ENCODE results near the gene EPC1. TPM values are rescaled to one million over a fixed set of nuclear protein-coding genes. Genes with fewer than 3 reads are reported as not detected.
A peak's percentile ranks its signal among the peaks of the same experiment; 100 is the strongest.

EPC1 gene
- total and polyA plus RNA-seq, 10 donors, result 16.0 to 69.2 (median 57.4) TPM

- intact Hi-C loops (cut with DNase I; ENCODE audit: low total_unique reads), result no loop called here
- WGBS, 5 donors, result 42 to 50% (median 48%) methylated on average over 6 of the region's 6 CpGs
- H3K9me3 ChIP-seq, result no peaks in the 10 kb centered on the region
- peak overlapping the region in 1 of 8 donors; percentile 23 for H3K4me3 ChIP-seq
- H3K27me3 ChIP-seq (replicated peaks in 1 of 7), result no peaks in the 10 kb centered on the region
- DNase-seq, result no peak
- H3K4me1 ChIP-seq, result peaks cover 65 to 100% (median 97%) of the 10 kb centered on the region in 6 donors
- no peak for TF ChIP-seq POLR2A (IDR thresholded peaks at IDR 0.05)
- peak in 1 of 3 donors; percentile 13 for TF ChIP-seq POLR2AphosphoS5 (IDR thresholded peaks at IDR 0.05)
- no peak for TF ChIP-seq CTCF (IDR thresholded peaks at IDR 0.05 in 8 of 11, conservative IDR thresholded peaks at IDR 0.05 in 3 of 11)
- H3K36me3 ChIP-seq, result peaks cover 0 to 8% (median 0%) of the 10 kb centered on the region in 6 donors
- H3K27ac ChIP-seq, result peak overlapping the region; percentile 23 to 82 (median 60)
These were observed 29.1 kb downstream of the EPC1 start for GRCh38 chr10:32317795-32318357.

GRCh38 chr10:32315424-32315823, 31.5 kb downstream of the EPC1 start:
- TF ChIP-seq POLR2AphosphoS5 (IDR thresholded peaks at IDR 0.05) (no peak), CTCF (IDR thresholded peaks at IDR 0.05 in 8 of 11, conservative IDR thresholded peaks at IDR 0.05 in 3 of 11) (no peak), POLR2A (IDR thresholded peaks at IDR 0.05) (no peak)
- peaks cover 0 to 16% (median 0%) of the 10 kb centered on the region in 6 donors for H3K36me3 ChIP-seq
- H3K4me1 ChIP-seq, result peaks cover 59 to 100% (median 93%) of the 10 kb centered on the region in 6 donors
- intact Hi-C loops (cut with DNase I; ENCODE audit: low total_unique reads), result no loop called here
- 80 to 95% (median 87%) methylated on average over 3 of the region's 3 CpGs for WGBS, 5 donors
- H3K9me3 ChIP-seq, result no peaks in the 10 kb centered on the region
- H3K27ac ChIP-seq, result peak overlapping the region in 2 of 8 donors; percentile 68 to 82
- DNase-seq, result no peak
- H3K4me3 ChIP-seq, result no peak overlapping the region
- H3K27me3 ChIP-seq (replicated peaks in 1 of 7), result no peaks in the 10 kb centered on the region

GRCh38 chr10:32314588-32314987, 32.4 kb downstream of the EPC1 start:
- Histone ChIP-seq H3K36me3 (peaks cover 0 to 19% (median 0%) of the 10 kb centered on the region in 6 donors), H3K9me3 (no peaks in the 10 kb centered on the region), H3K27ac (peak overlapping the region in 3 of 8 donors; percentile 16 to 50 (median 50)), H3K4me3 (no peak overlapping the region), H3K27me3 (replicated peaks in 1 of 7) (no peaks in the 10 kb centered on the region), H3K4me1 (peaks cover 54 to 100% (median 91%) of the 10 kb centered on the region in 6 donors)
- DNase-seq, result no peak
- WGBS, 5 donors, result 76 to 83% (median 80%) methylated on average over 2 of the region's 2 CpGs
- no peak for TF ChIP-seq POLR2A (IDR thresholded peaks at IDR 0.05)
- intact Hi-C loops (cut with DNase I; ENCODE audit: low total_unique reads), result no loop called here

GRCh38 chr10:32308027-32308603, 38.8 kb downstream of the EPC1 start:
- H3K36me3 ChIP-seq, result peaks cover 0 to 44% (median 18%) of the 10 kb centered on the region in 6 donors
- H3K4me1 ChIP-seq, result peaks cover 30 to 100% (median 61%) of the 10 kb centered on the region in 6 donors
- no peaks in the 10 kb centered on the region for H3K9me3 ChIP-seq
- no peaks in the 10 kb centered on the region for H3K27me3 ChIP-seq (replicated peaks in 1 of 7)
- peak overlapping the region in 5 of 8 donors; percentile 2 to 47 (median 15) for H3K27ac ChIP-seq
- intact Hi-C loops (cut with DNase I; ENCODE audit: low total_unique reads), result no loop called here
- WGBS, 5 donors, result 81 to 91% (median 84%) methylated on average over 7 of the region's 7 CpGs
- DNase-seq, result no peak
- H3K4me3 ChIP-seq, result peak overlapping the region in 1 of 8 donors; percentile 1
- no peak for TF ChIP-seq POLR2A (IDR thresholded peaks at IDR 0.05)
- no peak for TF ChIP-seq CTCF (IDR thresholded peaks at IDR 0.05 in 8 of 11, conservative IDR thresholded peaks at IDR 0.05 in 3 of 11)
- TF ChIP-seq POLR2AphosphoS5 (IDR thresholded peaks at IDR 0.05), result no peak
